Measurements from ENCODE around the gene GARIN5A. TPM values are rescaled to one million over a fixed set of nuclear protein-coding genes. Genes with fewer than 3 reads are reported as not detected.
A peak's percentile ranks its signal among the peaks of the same experiment; 100 is the strongest.
"Not testable (repeated sequence)": the region's sequence is repeated elsewhere in the genome, so short reads cannot be mapped to it uniquely, and the experiment has no call there.

The GARIN5A gene
- total RNA-seq, 3 donors from 2014 or later, result 1.7 to 3.0 (median 2.6) TPM

- Histone ChIP-seq H3K36me3 (ENCODE audit: low read depth) (no peaks in the 10 kb centered on the region), H3K4me3 (no peak overlapping the region), H3K4me1 (ENCODE audit: low read depth) (peaks cover 10% of the 10 kb centered on the region), H3K9me3 (no peaks in the 10 kb centered on the region)
- DNase-seq, result no peak
- TF ChIP-seq CTCF (IDR thresholded peaks at IDR 0.05), result no peak
- intact Hi-C loops (cut with DNase I, micrococcal nuclease), result no loop called here
- ATAC-seq, result no peak
These were observed 1.3 kb upstream of the GARIN5A start for GRCh38 chr19:50477751-50478515.

GRCh38 chr19:50476907-50477238 is 225 bp upstream of the GARIN5A start:
- no peaks in the 10 kb centered on the region for H3K36me3 ChIP-seq (ENCODE audit: low read depth)
- DNase-seq (peak in 1 of 3 donors; percentile 95), ATAC-seq (no peak)
- intact Hi-C loops (cut with DNase I, micrococcal nuclease), result no loop called here
- H3K4me3 ChIP-seq, result peak overlapping the region; percentile 90
- H3K9me3 ChIP-seq, result no peaks in the 10 kb centered on the region
- peaks cover 10% of the 10 kb centered on the region for H3K4me1 ChIP-seq (ENCODE audit: low read depth)
- no peak for TF ChIP-seq CTCF (IDR thresholded peaks at IDR 0.05)

- ATAC-seq, result no peak
- Histone ChIP-seq H3K4me3 (no peak overlapping the region), H3K9me3 (no peaks in the 10 kb centered on the region), H3K4me1 (ENCODE audit: low read depth) (peaks cover 10% of the 10 kb centered on the region), H3K36me3 (ENCODE audit: low read depth) (no peaks in the 10 kb centered on the region)
- intact Hi-C loops (cut with DNase I, micrococcal nuclease), result no loop called here
- no peak for DNase-seq
- TF ChIP-seq CTCF (IDR thresholded peaks at IDR 0.05), result no peak
These were observed 868 bp downstream of the GARIN5A start for GRCh38 chr19:50475736-50476223.

- intact Hi-C loops (cut with DNase I, micrococcal nuclease), result no loop called here
- ATAC-seq, result no peak
- DNase-seq, result no peak
- Histone ChIP-seq H3K36me3 (ENCODE audit: low read depth) (no peaks in the 10 kb centered on the region), H3K4me1 (ENCODE audit: low read depth) (peaks cover 10% of the 10 kb centered on the region), H3K4me3 (no peak overlapping the region), H3K9me3 (no peaks in the 10 kb centered on the region)
- TF ChIP-seq CTCF (IDR thresholded peaks at IDR 0.05), result no peak
These were observed 1.5 kb downstream of the GARIN5A start for GRCh38 chr19:50475101-50475568.

- H3K9me3 ChIP-seq; ATAC-seq; DNase-seq; H3K4me1 ChIP-seq (ENCODE audit: low read depth); H3K4me3 ChIP-seq; H3K36me3 ChIP-seq (ENCODE audit: low read depth); intact Hi-C loops (cut with DNase I, micrococcal nuclease): not testable (repeated sequence)
These were observed 3.3 kb downstream of the GARIN5A start for GRCh38 chr19:50473336-50473735.

GRCh38 chr19:50468818-50469217 is 7.8 kb downstream of the GARIN5A start:
- Histone ChIP-seq H3K4me3 (no peak overlapping the region), H3K36me3 (ENCODE audit: low read depth) (no peaks in the 10 kb centered on the region), H3K9me3 (no peaks in the 10 kb centered on the region), H3K4me1 (ENCODE audit: low read depth) (no peaks in the 10 kb centered on the region)
- intact Hi-C loops (cut with DNase I, micrococcal nuclease), result loop anchor here in 1 of 2 donors (10.0 kb wide), 1 partner anchor 104 kb away; the partner anchor contains the start of gene NAPSA
- TF ChIP-seq CTCF (IDR thresholded peaks at IDR 0.05), result no peak
- ATAC-seq (no peak), DNase-seq (no peak)

Data from mucosa of descending colon (tissue), 3 donors.